ENCODE data around the gene DNAH17.

The DNAH17 gene

GRCh38 chr17:78459696-78460095, 117.5 kb downstream of the DNAH17 start:
- Mint-ChIP-seq H3K27me3 (no peaks in the 10 kb centered on the region), H3K4me1 (no peaks in the 10 kb centered on the region), H3K9me3 (no peaks in the 10 kb centered on the region), H3K27ac (ENCODE audit: low read depth) (no peak overlapping the region), H3K36me3 (ENCODE audit: insufficient read depth) (no peaks in the 10 kb centered on the region), H3K4me3 (no peak overlapping the region)
- no peak for ATAC-seq (replicated peaks; ENCODE audit: extremely low read depth, poor library complexity, severe bottlenecking)
- DNase-seq (ENCODE audit: low spot score in 2 of 2) = no peak

GRCh38 chr17:78458736-78459335, 118.4 kb downstream of the DNAH17 start:
- DNase-seq (ENCODE audit: low spot score in 2 of 2) = no peak
- no peak for ATAC-seq (replicated peaks; ENCODE audit: extremely low read depth, poor library complexity, severe bottlenecking)
- no peak overlapping the region for H3K27ac Mint-ChIP-seq (ENCODE audit: low read depth)
- no peaks in the 10 kb centered on the region for H3K4me1 Mint-ChIP-seq
- H3K9me3 Mint-ChIP-seq = no peaks in the 10 kb centered on the region
- no peak overlapping the region for H3K4me3 Mint-ChIP-seq
- no peaks in the 10 kb centered on the region for H3K27me3 Mint-ChIP-seq
- H3K36me3 Mint-ChIP-seq (ENCODE audit: insufficient read depth) = no peaks in the 10 kb centered on the region

GRCh38 chr17:78458091-78458490, 119.1 kb downstream of the DNAH17 start:
- ATAC-seq (replicated peaks; ENCODE audit: extremely low read depth, poor library complexity, severe bottlenecking) (no peak), DNase-seq (ENCODE audit: low spot score in 2 of 2) (no peak)
- Mint-ChIP-seq H3K4me1 (no peaks in the 10 kb centered on the region), H3K36me3 (ENCODE audit: insufficient read depth) (no peaks in the 10 kb centered on the region), H3K9me3 (no peaks in the 10 kb centered on the region), H3K27ac (ENCODE audit: low read depth) (no peak overlapping the region), H3K4me3 (no peak overlapping the region), H3K27me3 (no peaks in the 10 kb centered on the region)

- no peaks in the 10 kb centered on the region for H3K4me1 Mint-ChIP-seq
- no peak for ATAC-seq (replicated peaks; ENCODE audit: extremely low read depth, poor library complexity, severe bottlenecking)
- no peaks in the 10 kb centered on the region for H3K9me3 Mint-ChIP-seq
- no peak overlapping the region for H3K4me3 Mint-ChIP-seq
- no peak overlapping the region for H3K27ac Mint-ChIP-seq (ENCODE audit: low read depth)
- no peak for DNase-seq (ENCODE audit: low spot score in 2 of 2)
- H3K36me3 Mint-ChIP-seq (ENCODE audit: insufficient read depth) = no peaks in the 10 kb centered on the region
- no peaks in the 10 kb centered on the region for H3K27me3 Mint-ChIP-seq
Measured at GRCh38 chr17:78454346-78454745, 122.8 kb downstream of the DNAH17 start.

- H3K27me3 Mint-ChIP-seq = no peaks in the 10 kb centered on the region
Measured at GRCh38 chr17:78451753-78452152, 125.4 kb downstream of the DNAH17 start.

GRCh38 chr17:78450696-78451345, 126.4 kb downstream of the DNAH17 start:
- Mint-ChIP-seq H3K4me3 (no peak overlapping the region), H3K4me1 (no peaks in the 10 kb centered on the region), H3K36me3 (ENCODE audit: insufficient read depth) (no peaks in the 10 kb centered on the region), H3K27me3 (no peaks in the 10 kb centered on the region), H3K27ac (ENCODE audit: low read depth) (no peak overlapping the region), H3K9me3 (no peaks in the 10 kb centered on the region)
- DNase-seq (ENCODE audit: low spot score in 2 of 2) (no peak), ATAC-seq (replicated peaks; ENCODE audit: extremely low read depth, poor library complexity, severe bottlenecking) (no peak)

More at GRCh38 chr17:78451753-78452152, 125.4 kb downstream of the DNAH17 start:
- no peaks in the 10 kb centered on the region for H3K36me3 Mint-ChIP-seq (ENCODE audit: insufficient read depth)
- no peak overlapping the region for H3K27ac Mint-ChIP-seq (ENCODE audit: low read depth)
- DNase-seq (ENCODE audit: low spot score in 2 of 2) (no peak), ATAC-seq (replicated peaks; ENCODE audit: extremely low read depth, poor library complexity, severe bottlenecking) (no peak)
- H3K4me1 Mint-ChIP-seq = no peaks in the 10 kb centered on the region
- no peaks in the 10 kb centered on the region for H3K9me3 Mint-ChIP-seq
- H3K4me3 Mint-ChIP-seq = no peak overlapping the region

- H3K36me3 Mint-ChIP-seq (ENCODE audit: insufficient read depth) = no peaks in the 10 kb centered on the region
- H3K9me3 Mint-ChIP-seq = no peaks in the 10 kb centered on the region
- H3K27me3 Mint-ChIP-seq = no peaks in the 10 kb centered on the region
- no peak overlapping the region for H3K4me3 Mint-ChIP-seq
- DNase-seq (ENCODE audit: low spot score in 2 of 2) = no peak
- no peak overlapping the region for H3K27ac Mint-ChIP-seq (ENCODE audit: low read depth)
- ATAC-seq (replicated peaks; ENCODE audit: extremely low read depth, poor library complexity, severe bottlenecking) = no peak
- H3K4me1 Mint-ChIP-seq = no peaks in the 10 kb centered on the region
Measured at GRCh38 chr17:78449983-78450595, 127.1 kb downstream of the DNAH17 start.

- no peaks in the 10 kb centered on the region for H3K36me3 Mint-ChIP-seq (ENCODE audit: insufficient read depth)
- no peaks in the 10 kb centered on the region for H3K4me1 Mint-ChIP-seq
- ATAC-seq (replicated peaks; ENCODE audit: extremely low read depth, poor library complexity, severe bottlenecking) = no peak
- H3K27me3 Mint-ChIP-seq = no peaks in the 10 kb centered on the region
- H3K27ac Mint-ChIP-seq (ENCODE audit: low read depth) = no peak overlapping the region
- H3K4me3 Mint-ChIP-seq = no peak overlapping the region
- no peaks in the 10 kb centered on the region for H3K9me3 Mint-ChIP-seq
- DNase-seq (ENCODE audit: low spot score in 2 of 2) = no peak
Measured at GRCh38 chr17:78448356-78448993, 128.7 kb downstream of the DNAH17 start.

GRCh38 chr17:78446833-78447232, 130.4 kb downstream of the DNAH17 start:
- Mint-ChIP-seq H3K27me3 (no peaks in the 10 kb centered on the region), H3K4me3 (no peak overlapping the region), H3K9me3 (no peaks in the 10 kb centered on the region), H3K27ac (ENCODE audit: low read depth) (no peak overlapping the region), H3K36me3 (ENCODE audit: insufficient read depth) (no peaks in the 10 kb centered on the region), H3K4me1 (no peaks in the 10 kb centered on the region)
- no peak for ATAC-seq (replicated peaks; ENCODE audit: extremely low read depth, poor library complexity, severe bottlenecking)
- DNase-seq (ENCODE audit: low spot score in 2 of 2) = no peak

- H3K27me3 Mint-ChIP-seq = no peaks in the 10 kb centered on the region
- H3K27ac Mint-ChIP-seq (ENCODE audit: low read depth) = no peak overlapping the region
Measured at GRCh38 chr17:78444392-78444791, 132.8 kb downstream of the DNAH17 start.

GRCh38 chr17:78442648-78443218, 134.5 kb downstream of the DNAH17 start:
- H3K27me3 Mint-ChIP-seq = no peaks in the 10 kb centered on the region
- ATAC-seq (replicated peaks; ENCODE audit: extremely low read depth, poor library complexity, severe bottlenecking) = no peak
- peaks cover 13% of the 10 kb centered on the region for H3K36me3 Mint-ChIP-seq (ENCODE audit: insufficient read depth)
- H3K27ac Mint-ChIP-seq (ENCODE audit: low read depth) = no peak overlapping the region
- no peaks in the 10 kb centered on the region for H3K9me3 Mint-ChIP-seq
- no peak overlapping the region for H3K4me3 Mint-ChIP-seq
- H3K4me1 Mint-ChIP-seq = no peaks in the 10 kb centered on the region
- no peak for DNase-seq (ENCODE audit: low spot score in 2 of 2)

More at GRCh38 chr17:78444392-78444791, 132.8 kb downstream of the DNAH17 start:
- ATAC-seq (replicated peaks; ENCODE audit: extremely low read depth, poor library complexity, severe bottlenecking) (no peak), DNase-seq (ENCODE audit: low spot score in 2 of 2) (no peak)
- Mint-ChIP-seq H3K4me1 (no peaks in the 10 kb centered on the region), H3K4me3 (no peak overlapping the region), H3K9me3 (no peaks in the 10 kb centered on the region), H3K36me3 (ENCODE audit: insufficient read depth) (no peaks in the 10 kb centered on the region)

- H3K4me1 Mint-ChIP-seq = no peaks in the 10 kb centered on the region
- no peaks in the 10 kb centered on the region for H3K9me3 Mint-ChIP-seq
- H3K4me3 Mint-ChIP-seq = no peak overlapping the region
- DNase-seq (ENCODE audit: low spot score in 2 of 2) (no peak), ATAC-seq (replicated peaks; ENCODE audit: extremely low read depth, poor library complexity, severe bottlenecking) (no peak)
- peaks cover 17% of the 10 kb centered on the region for H3K36me3 Mint-ChIP-seq (ENCODE audit: insufficient read depth)
- H3K27ac Mint-ChIP-seq (ENCODE audit: low read depth) = no peak overlapping the region
- H3K27me3 Mint-ChIP-seq = no peaks in the 10 kb centered on the region
Measured at GRCh38 chr17:78441271-78441971, 135.8 kb downstream of the DNAH17 start.

All from central memory CD8-positive, alpha-beta T cell (primary cell).